Caco-2 (cell line): ENCODE measurements around the gene GIMAP2. TPM values are rescaled to one million over a fixed set of nuclear protein-coding genes. Genes with fewer than 3 reads are reported as not detected.

Experiments used
- BruUV-seq: library from RNA; stranded (reverse); fragments of 400-500 nt; replicated peaks from 2 replicates; lab custom pipeline; 2021; lab: Mats Ljungman, UMichigan
- CTCF ChIA-PET: fragments of 300-600 bp; sonication (Branson Sonifier 250); formaldehyde crosslinking; loops from one replicate; lab custom pipeline; 2022; ENCODE audit warnings: antibody characterized with exemption; lab: Charles Lee
- POLR2A ChIA-PET: fragments of 300-600 bp; sonication (Branson Sonifier 250); formaldehyde crosslinking; loops from one replicate; lab custom pipeline; 2022; ENCODE audit warnings: antibody characterized with exemption; lab: Charles Lee
- DNase-seq, 2 experiments: peaks; one replicate each; pipeline versions ENCODE4 v3.0.0 to v3.0.0-alpha.2; 2020 to 2022
- H3K27me3 ChIP-seq: replicated peaks from 2 replicates; pipeline ENCODE4 v1.6.0; 2011; ENCODE audit warnings: low read length; ENCODE audit not compliant: control insufficient read depth, insufficient read depth
- H3K36me3 ChIP-seq: 2 replicates; pipeline ENCODE4 v1.5.1; 2011; ENCODE audit warnings: low read length; ENCODE audit not compliant: control insufficient read depth, insufficient read depth
- H3K4me1 ChIP-seq: fragments of 250-450 bp; sonication (Bioruptor Pico); 2 replicates; pipeline ENCODE4 v1.5.1; 2020; ENCODE audit warnings: mild to moderate bottlenecking
- H3K4me3 ChIP-seq: 2 replicates; pipeline ENCODE4 v1.5.1; 2011; ENCODE audit warnings: low read depth, mild to moderate bottlenecking, control low read depth, low read length
- H3K9me3 ChIP-seq: fragments of 250-450 bp; sonication (Bioruptor Pico); 2 replicates; pipeline ENCODE4 v1.5.1; 2020; ENCODE audit warnings: mild to moderate bottlenecking, moderate library complexity
- H3K27ac Mint-ChIP-seq: one replicate; pipeline ENCODE4 v1.8.0; 2022; ENCODE audit warnings: mixed read lengths; ENCODE audit not compliant: unreplicated experiment
- H3K27me3 Mint-ChIP-seq: one replicate; pipeline ENCODE4 v1.8.0; 2022; ENCODE audit warnings: mixed read lengths; ENCODE audit not compliant: insufficient read depth, unreplicated experiment
- H3K36me3 Mint-ChIP-seq: one replicate; pipeline ENCODE4 v1.8.0; 2022; ENCODE audit warnings: mild to moderate bottlenecking, mixed read lengths; ENCODE audit not compliant: insufficient read depth, unreplicated experiment
- H3K4me1 Mint-ChIP-seq: one replicate; pipeline ENCODE4 v1.8.0; 2022; ENCODE audit warnings: low read depth, mixed read lengths; ENCODE audit not compliant: unreplicated experiment
- H3K4me3 Mint-ChIP-seq: one replicate; pipeline ENCODE4 v1.8.0; 2022; ENCODE audit warnings: mild to moderate bottlenecking, moderate library complexity, mixed read lengths; ENCODE audit not compliant: unreplicated experiment
- H3K9me3 Mint-ChIP-seq: one replicate; pipeline ENCODE4 v1.8.0; 2022; ENCODE audit warnings: mixed read lengths; ENCODE audit not compliant: unreplicated experiment
- CTCF ChIP-seq, 2 experiments: fragments of 200-600 bp in 1 of 2; IDR thresholded peaks; 1 replicate in 1 of 2; 2 replicates in 1 of 2; pipeline versions ENCODE4 v1.5.1 to v1.8.0; 2011 to 2022; ENCODE audit warnings: antibody characterized with exemption in 1 of 2, control low read depth in 1 of 2, inconsistent platforms in 1 of 2, low read depth in 1 of 2, low read length in 1 of 2, mild to moderate bottlenecking in 1 of 2, moderate library complexity in 1 of 2; ENCODE audit not compliant: insufficient read depth in 1 of 2, severe bottlenecking in 1 of 2, unreplicated experiment in 1 of 2
- intact Hi-C: fragments of 100-400 bp; cut with micrococcal nuclease; formaldehyde crosslinking; loops from one replicate; pipeline ENCODE4 v1.10.0; 2022; ENCODE audit not compliant: unreplicated experiment
- total RNA-seq: library from RNA; stranded (reverse); gene quantifications from 2 replicates; pipeline ENCODE4 v1.2.3, GENCODE V29; 2022

GIMAP2 gene
- total RNA-seq, 1 experiment from 2014 or later: not detected

- Mint-ChIP-seq H3K9me3 (peaks cover 10% of the 10 kb centered on the region), H3K4me3 (no peak overlapping the region), H3K27me3 (peaks cover 18% of the 10 kb centered on the region), H3K36me3 (no peaks in the 10 kb centered on the region), H3K4me1 (no peaks in the 10 kb centered on the region), H3K27ac (no peak overlapping the region)
- TF ChIP-seq CTCF (IDR thresholded peaks at IDR 0.05; ENCODE audit: insufficient read depth in 1 of 2, low read depth in 1 of 2, low read length in 1 of 2, severe bottlenecking in 1 of 2, unreplicated experiment in 1 of 2): no peak
- Histone ChIP-seq H3K36me3 (no peaks in the 10 kb centered on the region), H3K4me1 (no peaks in the 10 kb centered on the region), H3K9me3 (no peaks in the 10 kb centered on the region), H3K4me3 (no peak overlapping the region), H3K27me3 (no peaks in the 10 kb centered on the region)
- no TSS peak for BruUV-seq
- POLR2A ChIA-PET: no interaction called here
- no peak for DNase-seq
- intact Hi-C loops: no loop called here
- CTCF ChIA-PET: no interaction called here
These were observed 625 bp downstream of the GIMAP2 start for GRCh38 chr7:150686030-150686631.

DNA sequence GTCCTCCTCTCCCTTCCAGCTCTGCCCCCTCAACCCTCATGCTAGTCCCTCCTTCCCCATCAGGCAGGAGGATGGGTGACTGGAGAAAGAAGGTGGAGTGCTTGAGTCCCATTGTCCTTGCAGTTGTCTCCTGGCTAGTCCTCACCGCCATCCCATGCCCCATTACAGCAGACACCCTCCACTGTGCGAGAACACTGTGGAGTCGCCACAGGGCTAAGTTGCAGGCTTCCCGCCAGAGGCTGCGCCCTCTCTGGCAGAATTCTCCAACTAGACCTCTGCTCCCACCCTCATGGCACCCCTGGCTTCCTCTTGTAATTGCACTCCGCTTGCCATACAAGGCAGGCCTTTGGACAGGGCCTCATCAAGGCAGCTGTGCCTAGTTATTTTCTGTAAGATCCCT, 3.1 kb downstream of the GIMAP2 start:
- no peaks in the 10 kb centered on the region for H3K36me3 ChIP-seq
- H3K9me3 Mint-ChIP-seq: peaks cover 10% of the 10 kb centered on the region
- H3K4me1 ChIP-seq: no peaks in the 10 kb centered on the region
- H3K4me3 Mint-ChIP-seq: no peak overlapping the region
- TF ChIP-seq CTCF (IDR thresholded peaks at IDR 0.05; ENCODE audit: insufficient read depth in 1 of 2, low read depth in 1 of 2, low read length in 1 of 2, severe bottlenecking in 1 of 2, unreplicated experiment in 1 of 2): no peak
- peaks cover 18% of the 10 kb centered on the region for H3K27me3 Mint-ChIP-seq
- H3K36me3 Mint-ChIP-seq: no peaks in the 10 kb centered on the region
- no peak overlapping the region for H3K27ac Mint-ChIP-seq
- no peak for DNase-seq
- H3K4me3 ChIP-seq: no peak overlapping the region
- intact Hi-C loops: no loop called here
- ChIA-PET POLR2A (no interaction called here), CTCF (no interaction called here)
- no TSS peak for BruUV-seq
- H3K9me3 ChIP-seq: no peaks in the 10 kb centered on the region
- H3K4me1 Mint-ChIP-seq: no peaks in the 10 kb centered on the region
- no peaks in the 10 kb centered on the region for H3K27me3 ChIP-seq

DNA sequence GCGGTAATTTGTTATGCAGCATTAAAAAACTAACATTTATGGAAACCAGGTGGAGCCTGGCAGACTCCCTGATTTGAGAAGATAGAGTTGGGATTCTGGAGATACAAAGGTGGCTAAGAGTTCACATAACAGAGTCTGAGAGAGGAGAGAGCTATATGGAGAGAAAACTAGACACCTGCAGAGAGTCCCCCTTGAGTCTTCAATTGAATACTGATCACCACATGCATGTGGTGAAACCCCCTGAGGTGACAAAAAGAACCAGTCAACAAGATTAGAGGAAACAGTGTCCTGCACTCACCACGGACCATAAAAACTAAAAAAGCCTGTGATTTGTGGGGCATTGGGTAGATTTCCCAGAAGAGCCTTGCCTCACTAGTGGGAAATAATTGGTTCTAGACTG, 10.1 kb downstream of the GIMAP2 start:
- Histone ChIP-seq H3K4me1 (no peaks in the 10 kb centered on the region), H3K4me3 (no peak overlapping the region), H3K36me3 (no peaks in the 10 kb centered on the region), H3K9me3 (peaks cover 4% of the 10 kb centered on the region; the same call in 1 of the 2 replicates), H3K27me3 (no peaks in the 10 kb centered on the region)
- no peak for TF ChIP-seq CTCF (IDR thresholded peaks at IDR 0.05; ENCODE audit: insufficient read depth in 1 of 2, low read depth in 1 of 2, low read length in 1 of 2, severe bottlenecking in 1 of 2, unreplicated experiment in 1 of 2)
- Mint-ChIP-seq H3K36me3 (no peaks in the 10 kb centered on the region), H3K9me3 (peaks cover 19% of the 10 kb centered on the region), H3K4me3 (no peak overlapping the region), H3K4me1 (no peaks in the 10 kb centered on the region), H3K27ac (no peak overlapping the region), H3K27me3 (peaks cover 3% of the 10 kb centered on the region)
- intact Hi-C loops: no loop called here
- CTCF ChIA-PET: no interaction called here
- no peak for DNase-seq
- POLR2A ChIA-PET: no interaction called here
- no TSS peak for BruUV-seq
